Tibial nerve (tissue), 4 donors: ENCODE measurements around the gene MIOX.

Source experiments
- EP300 ChIP-seq, 2 donors: sonication (generic); formaldehyde crosslinking; IDR thresholded peaks; one replicate each; pipeline ENCODE4 v1.6.1; 2017; ENCODE audit warnings: antibody characterized with exemption in 2 of 2, mild to moderate bottlenecking in 1 of 2
- TF ChIP-seq, protein P1 (sequence below), 5 experiments: fragments of 200-600 bp in 3 of 5; fragments of 450-650 bp in 2 of 5; sonication (generic) in 3 of 5; IDR thresholded peaks; one replicate each; pipeline ENCODE4 v1.5.1; 2016 to 2019; ENCODE audit warnings: antibody characterized with exemption in 5 of 5, mild to moderate bottlenecking in 3 of 5, moderate library complexity in 2 of 5

DNA sequence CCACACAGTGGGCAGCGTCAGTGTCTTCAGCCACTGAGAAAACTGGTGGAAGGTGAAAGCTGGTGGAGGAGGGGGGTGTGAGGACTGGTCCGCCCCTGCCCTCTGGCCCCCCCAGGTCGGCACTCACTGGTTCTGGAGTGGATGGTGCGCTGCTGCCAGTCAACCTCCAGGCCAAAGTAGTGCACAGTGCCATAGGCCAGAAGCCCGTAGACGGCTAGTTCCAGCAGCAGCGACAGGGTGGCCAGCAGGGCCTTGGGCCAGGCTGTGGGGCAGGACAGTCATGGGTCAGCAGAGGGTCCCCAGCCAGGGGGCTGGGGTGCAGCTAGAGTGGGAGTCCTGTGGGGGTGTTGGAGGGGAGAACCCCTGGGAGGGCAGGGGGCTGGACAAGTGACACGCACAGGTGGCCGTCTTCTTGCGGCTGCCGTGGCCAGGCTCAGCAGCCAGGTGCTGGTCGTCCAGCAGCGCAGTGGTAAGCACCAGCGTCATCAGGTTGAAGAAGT is 18.7 kb downstream of the MIOX start:
- TF ChIP-seq EP300 (IDR thresholded peaks at IDR 0.05), result no peak
- TF ChIP-seq, protein P1, sequence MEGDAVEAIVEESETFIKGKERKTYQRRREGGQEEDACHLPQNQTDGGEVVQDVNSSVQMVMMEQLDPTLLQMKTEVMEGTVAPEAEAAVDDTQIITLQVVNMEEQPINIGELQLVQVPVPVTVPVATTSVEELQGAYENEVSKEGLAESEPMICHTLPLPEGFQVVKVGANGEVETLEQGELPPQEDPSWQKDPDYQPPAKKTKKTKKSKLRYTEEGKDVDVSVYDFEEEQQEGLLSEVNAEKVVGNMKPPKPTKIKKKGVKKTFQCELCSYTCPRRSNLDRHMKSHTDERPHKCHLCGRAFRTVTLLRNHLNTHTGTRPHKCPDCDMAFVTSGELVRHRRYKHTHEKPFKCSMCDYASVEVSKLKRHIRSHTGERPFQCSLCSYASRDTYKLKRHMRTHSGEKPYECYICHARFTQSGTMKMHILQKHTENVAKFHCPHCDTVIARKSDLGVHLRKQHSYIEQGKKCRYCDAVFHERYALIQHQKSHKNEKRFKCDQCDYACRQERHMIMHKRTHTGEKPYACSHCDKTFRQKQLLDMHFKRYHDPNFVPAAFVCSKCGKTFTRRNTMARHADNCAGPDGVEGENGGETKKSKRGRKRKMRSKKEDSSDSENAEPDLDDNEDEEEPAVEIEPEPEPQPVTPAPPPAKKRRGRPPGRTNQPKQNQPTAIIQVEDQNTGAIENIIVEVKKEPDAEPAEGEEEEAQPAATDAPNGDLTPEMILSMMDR (IDR thresholded peaks at IDR 0.05), result no peak
